Measurements from ENCODE around the gene FGF4.

The FGF4 gene

DNA sequence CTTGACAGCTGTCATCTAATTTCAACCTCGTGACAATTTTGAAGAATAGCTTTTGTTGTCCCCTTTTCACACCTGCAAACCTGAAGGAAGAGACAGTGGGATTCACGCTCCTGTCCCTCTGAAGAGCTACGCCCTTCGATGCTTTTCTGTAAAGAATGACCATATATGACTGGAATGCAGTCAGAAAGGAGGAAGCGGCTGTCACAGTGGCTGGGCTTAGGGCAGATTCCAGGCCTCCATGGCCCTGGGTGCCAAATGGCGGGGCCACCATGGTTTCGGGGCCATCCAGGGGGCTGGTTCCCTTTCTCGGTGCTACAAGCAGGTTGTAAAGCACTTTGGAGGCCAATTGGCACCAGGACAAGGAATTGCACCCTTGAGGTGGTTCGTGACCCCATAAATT lies 49.1 kb downstream of the FGF4 start:
- no peak for DNase-seq (ENCODE audit: low read depth)

DNA sequence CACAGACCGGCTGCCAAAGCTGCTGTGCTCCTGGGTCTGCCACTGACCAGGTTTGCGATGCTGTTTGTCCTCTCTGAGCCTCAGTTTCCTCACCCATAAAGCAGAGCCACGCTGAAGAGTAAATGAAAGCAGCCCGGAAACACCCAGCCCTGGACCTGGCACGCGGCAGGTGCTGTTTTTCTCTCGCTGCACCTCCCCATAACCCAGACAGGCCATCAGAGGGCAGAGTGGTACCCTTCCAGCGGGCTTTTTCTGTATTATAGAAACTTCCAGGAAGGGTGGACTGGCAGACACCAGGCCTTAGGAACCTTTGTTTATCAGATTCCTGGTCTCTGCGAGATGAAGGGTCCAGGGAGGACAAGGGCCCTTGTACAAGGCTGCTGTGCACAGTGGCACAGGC lies 53.4 kb downstream of the FGF4 start:
- no peak for DNase-seq (ENCODE audit: low read depth)

DNA sequence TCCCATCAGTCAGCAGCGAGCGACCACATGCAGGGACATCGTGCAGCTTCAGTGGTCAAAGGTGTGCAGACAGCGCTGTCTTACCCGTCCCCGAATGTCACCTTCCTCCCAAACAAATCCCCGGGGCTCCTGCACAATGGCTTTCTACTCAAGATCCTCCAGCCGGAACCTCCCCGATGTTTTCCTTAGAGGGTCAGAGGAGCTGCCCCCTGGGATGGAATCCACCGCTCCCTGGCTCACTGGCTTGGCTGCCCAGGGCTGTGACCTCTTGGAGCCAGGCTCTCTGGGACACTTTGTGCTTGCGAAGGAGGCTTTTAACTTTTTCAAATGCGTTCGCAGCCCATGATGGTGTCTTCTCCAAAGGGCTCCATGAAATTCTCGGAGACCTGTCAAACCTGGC lies 54.0 kb downstream of the FGF4 start:
- no peak for DNase-seq (ENCODE audit: low read depth)

Measured in T-helper 22 cell (primary cell).